Stimulated activated CD8-positive, alpha-beta memory T cell treated with anti-CD3 and anti-CD28 coated beads, Interleukin-12 subunit alpha, Interleukin-12 subunit beta, amount 100 ng/mL, for 24 hours (primary cell): Measurements from ENCODE around the gene SPAST.
"Not testable (repeated sequence)": the region's sequence is repeated elsewhere in the genome, so short reads cannot be mapped to it uniquely, and the experiment has no call there.

Experiments
- DNase-seq: peaks from one replicate; pipeline ENCODE4 v3.0.0-alpha.2; 2020; ENCODE audit errors: extremely low read depth

Gene SPAST

DNA sequence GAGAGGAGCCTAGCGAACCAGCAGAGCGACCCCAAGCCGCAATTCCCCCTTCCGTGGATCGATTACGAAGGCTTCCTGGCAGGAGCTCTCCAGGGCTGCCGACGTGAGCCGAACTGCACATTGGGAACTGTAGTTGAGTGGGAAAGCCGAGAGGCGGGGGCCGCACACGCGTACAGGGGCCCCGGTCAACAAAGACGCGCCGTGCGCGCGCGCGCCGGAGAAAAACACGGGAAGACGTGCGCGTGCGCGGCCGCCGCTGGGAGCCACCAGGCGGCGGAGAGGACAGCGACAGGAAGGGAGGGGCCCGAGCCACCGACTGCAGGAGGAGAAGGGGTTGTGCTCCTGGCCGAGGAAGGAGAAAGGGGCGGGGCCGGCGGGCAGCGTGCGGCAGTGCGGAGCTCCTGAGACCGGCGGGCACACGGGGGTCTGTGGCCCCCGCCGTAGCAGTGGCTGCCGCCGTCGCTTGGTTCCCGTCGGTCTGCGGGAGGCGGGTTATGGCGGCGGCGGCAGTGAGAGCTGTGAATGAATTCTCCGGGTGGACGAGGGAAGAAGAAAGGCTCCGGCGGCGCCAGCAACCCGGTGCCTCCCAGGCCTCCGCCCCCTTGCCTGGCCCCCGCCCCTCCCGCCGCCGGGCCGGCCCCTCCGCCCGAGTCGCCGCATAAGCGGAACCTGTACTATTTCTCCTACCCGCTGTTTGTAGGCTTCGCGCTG lies at the start of gene SPAST:
SPAST (plus strand) TSS at position 247 of the 711 bp plus-strand sequence; CDS start at position 523, 276 bp downstream.
- DNase-seq: peak; percentile 96

- DNase-seq: not testable (repeated sequence)
Measured at GRCh38 chr2:32018789-32019482, 44.4 kb upstream of the SPAST start.

DNA sequence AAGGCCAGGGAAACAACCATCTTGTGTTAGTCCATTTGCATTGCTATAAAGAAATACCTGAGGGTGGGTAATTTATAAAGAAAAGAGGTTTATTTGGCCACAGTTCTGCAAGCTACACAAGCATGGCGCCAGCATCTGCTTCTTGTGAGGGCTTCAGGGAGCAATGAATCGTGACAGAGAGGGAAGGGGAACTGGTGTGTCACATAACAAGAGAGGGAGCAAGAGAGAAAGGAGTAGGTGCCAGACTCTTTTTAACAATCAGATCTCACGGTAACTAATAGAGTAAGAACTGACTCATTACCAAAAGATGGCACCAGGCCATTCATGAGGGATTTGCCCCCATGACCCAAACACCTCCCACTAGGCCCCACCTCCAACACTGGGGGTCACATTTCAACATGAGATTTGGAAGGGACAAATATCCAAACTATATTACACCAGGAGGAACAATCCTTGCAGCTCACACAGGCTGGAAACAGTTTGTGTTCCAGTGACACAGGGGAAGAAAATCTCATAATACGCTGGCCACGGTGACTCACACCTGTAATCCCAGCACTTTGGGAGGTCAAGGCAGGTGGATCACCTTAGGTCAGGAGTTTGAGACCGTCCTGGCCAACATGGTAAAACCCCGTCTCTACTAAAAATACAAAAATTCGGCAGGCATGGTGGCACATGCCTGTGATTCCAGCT lies 29.0 kb upstream of the SPAST start:
- not testable (repeated sequence) for DNase-seq

DNA sequence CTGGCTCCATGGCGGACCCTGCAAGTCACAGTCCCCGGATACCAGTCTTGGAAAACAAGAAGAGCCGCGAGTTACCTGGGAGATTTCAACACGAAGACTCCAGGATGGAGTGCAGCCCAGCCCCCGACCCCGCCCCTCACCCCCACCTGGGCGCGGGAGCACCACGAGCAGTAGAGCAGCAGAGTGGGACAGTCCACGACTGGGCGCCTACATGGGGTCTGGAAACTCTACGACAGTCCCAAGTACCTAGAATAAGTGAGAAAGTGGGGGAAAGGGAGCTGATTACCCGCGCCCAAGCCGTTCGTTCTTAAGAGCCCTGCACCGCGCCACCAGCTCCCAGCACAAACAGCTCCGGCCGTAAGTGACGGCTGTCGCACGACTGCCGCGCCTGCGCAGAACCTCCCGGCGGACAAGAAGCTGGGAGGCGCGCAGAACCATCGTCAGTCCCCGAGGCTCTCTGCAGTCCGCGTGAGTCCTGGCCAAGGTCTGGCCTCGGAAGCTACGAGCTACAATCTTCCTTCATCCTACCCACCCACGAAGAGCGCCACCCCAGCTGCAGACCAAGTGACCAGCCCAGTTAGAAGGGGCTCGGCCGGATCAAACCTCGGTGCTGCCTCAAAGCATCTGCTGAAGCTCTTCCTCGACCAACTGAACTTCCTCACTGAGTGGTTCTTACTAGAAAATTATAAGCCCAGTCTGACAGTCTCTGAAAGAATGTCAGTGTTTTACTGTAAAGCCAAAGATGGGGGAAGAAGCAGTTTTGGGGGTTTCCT lies 23.7 kb upstream of the SPAST start, which contains the start of gene DPY30:
DPY30 (minus strand) TSS at position 359 of the 773 bp plus-strand sequence; CDS start at position 10, 349 bp downstream.
- DNase-seq: peak; percentile 77

GRCh38 chr2:32043561-32043960 lies 19.8 kb upstream of the SPAST start:
- no peak for DNase-seq

GRCh38 chr2:32051836-32052439 lies 11.4 kb upstream of the SPAST start:
- no peak for DNase-seq

DNA sequence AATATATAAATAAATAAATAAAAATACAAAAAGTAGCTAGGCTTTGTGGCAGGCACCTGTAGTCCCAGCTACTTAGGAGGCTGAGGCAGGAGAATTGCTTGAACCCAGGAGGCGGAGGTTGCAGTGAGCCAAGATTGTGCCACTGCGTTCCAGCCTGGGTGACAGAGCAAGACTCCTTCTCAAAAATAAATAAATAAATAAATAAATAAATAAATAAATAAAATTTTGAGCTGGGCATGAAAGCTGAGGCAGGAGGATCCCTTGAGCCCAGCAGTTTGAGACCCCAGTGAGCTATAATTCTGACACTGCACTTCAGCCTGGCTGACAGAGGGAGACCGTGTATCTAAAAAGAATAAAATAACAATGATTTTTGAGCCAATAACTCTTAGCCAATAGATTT lies 8.8 kb upstream of the SPAST start:
- DNase-seq: not testable (repeated sequence)

DNA sequence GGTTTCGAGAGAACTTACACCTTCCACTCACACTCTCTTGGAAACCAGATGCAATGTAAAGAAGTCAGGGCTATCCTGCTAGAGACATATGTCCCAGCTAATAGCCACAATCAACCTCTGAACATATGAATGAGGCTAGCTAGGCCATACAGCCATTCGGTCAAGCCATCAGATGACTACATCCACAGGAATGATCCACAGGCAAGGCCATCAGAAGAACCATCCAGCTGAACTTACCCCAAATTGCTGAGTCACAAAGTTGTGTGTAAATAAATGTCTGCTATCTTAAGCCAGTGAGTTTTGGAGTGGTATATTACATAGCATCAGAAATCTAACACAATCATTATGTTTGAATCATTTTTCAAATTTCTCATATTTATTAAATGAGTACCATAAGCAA lies 5.2 kb upstream of the SPAST start:
- DNase-seq: no peak

- no peak for DNase-seq
Measured at GRCh38 chr2:32060266-32060665, 3.1 kb upstream of the SPAST start.

DNA sequence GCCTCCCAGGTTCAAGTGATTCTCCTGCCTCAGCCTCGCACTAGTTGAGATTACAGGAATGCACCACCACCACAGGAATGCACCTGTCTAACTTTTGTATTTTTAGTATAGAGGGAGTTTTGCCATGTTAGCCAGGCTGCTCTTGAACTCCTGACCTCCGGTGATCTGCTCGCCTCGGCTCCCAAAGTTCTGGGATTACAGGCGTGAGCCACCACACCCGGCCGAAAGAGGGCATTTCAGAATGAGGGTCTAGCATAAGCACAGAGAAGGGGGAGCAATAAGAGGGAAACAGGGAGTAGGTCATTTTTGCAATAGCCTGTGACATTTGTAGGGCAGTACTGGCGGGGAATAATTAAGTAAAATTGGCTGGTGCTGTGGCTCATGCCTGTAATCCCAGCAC lies 1.9 kb upstream of the SPAST start:
- no peak for DNase-seq

DNA sequence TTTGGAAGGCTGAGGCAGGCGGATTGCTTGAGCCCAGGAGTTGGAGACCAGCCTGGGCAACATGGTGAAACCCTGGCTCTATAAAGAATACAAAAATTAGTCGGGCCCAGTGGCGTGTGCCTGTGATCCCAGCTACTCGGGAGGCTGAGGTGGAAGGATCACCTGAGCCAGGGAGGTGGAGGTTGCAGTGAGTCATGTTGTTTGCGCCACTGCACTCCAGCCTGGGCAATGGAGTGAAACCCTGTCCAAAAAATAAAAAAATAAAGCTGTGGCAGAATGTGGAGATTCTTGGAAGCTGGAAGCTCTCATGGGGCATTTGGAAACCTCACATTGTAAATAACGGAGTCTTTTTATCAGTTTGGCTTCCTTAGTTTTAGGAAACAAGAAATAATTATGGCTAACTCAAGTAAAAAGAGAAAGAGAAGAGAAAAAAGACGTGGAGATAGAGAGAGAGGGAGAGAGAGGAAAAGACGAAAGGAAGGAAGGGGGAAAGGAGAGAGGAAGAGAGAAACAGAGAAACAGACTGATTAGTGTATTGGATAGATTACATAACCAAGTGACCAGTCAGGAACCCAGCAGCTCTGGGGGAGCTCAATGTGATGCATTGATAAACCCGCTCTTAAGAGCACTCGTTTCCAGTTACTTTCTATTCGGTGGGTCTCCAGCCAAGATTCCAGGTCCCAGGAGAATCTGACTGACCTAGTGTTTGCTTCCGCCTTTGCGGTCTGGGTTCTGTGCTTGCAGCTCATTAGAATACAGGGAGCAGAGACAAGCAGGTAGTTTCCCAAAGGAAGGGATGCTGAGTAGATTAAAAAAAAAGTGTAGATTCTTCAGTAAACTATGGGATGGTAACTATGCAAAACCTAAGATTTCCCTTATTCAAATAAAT lies 1.1 kb upstream of the SPAST start:
- DNase-seq: no peak

DNA sequence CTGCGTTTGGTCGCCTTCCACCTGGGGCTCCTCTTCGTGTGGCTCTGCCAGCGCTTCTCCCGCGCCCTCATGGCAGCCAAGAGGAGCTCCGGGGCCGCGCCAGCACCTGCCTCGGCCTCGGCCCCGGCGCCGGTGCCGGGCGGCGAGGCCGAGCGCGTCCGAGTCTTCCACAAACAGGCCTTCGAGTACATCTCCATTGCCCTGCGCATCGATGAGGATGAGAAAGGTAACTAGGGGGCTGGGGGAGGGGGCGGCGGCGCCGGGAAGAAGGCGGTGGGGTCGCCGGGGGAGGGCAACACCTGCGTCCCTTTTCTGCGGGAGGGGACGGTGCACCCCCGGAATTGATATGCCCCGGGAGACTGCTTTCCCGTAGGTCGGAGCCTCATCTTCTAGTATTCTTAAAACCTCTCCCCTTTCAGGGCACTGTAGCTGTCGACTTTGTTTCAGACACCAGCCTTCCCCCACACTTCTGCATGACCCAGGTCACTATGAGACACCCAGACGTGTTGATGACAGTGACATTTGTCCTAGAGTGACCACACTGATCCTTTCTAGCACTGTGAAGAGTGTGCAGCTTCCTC lies 755 bp downstream of the SPAST start:
- DNase-seq: no peak

GRCh38 chr2:32064713-32065112 lies 1.4 kb downstream of the SPAST start:
- no peak for DNase-seq

- DNase-seq: no peak
Measured at GRCh38 chr2:32067549-32067948, 4.2 kb downstream of the SPAST start.

GRCh38 chr2:32074134-32074506 lies 10.8 kb downstream of the SPAST start:
- DNase-seq: no peak

DNA sequence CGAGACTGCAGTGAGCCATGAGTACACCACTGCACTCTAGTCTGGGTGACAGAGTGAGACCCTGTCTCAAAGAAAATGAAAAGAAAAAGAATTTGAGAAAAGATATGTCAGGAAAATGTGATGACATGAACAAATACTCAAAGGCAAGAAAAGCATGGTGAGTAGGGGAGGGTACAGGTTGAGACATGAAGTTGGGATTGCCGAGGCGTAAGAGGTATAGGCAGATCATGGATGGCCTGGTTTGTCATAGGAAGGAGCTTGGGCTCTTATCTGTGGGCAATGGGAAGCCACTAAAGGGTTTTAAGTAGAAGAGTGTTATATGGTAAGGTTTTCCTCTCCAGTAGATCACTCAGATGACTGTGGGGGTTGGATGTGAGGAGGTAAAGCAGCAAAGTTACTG lies 32.3 kb downstream of the SPAST start:
- DNase-seq: no peak

- DNase-seq: no peak
Measured at GRCh38 chr2:32108111-32108510, 44.8 kb downstream of the SPAST start.

GRCh38 chr2:32118055-32118454 lies 54.7 kb downstream of the SPAST start:
- DNase-seq: no peak

DNA sequence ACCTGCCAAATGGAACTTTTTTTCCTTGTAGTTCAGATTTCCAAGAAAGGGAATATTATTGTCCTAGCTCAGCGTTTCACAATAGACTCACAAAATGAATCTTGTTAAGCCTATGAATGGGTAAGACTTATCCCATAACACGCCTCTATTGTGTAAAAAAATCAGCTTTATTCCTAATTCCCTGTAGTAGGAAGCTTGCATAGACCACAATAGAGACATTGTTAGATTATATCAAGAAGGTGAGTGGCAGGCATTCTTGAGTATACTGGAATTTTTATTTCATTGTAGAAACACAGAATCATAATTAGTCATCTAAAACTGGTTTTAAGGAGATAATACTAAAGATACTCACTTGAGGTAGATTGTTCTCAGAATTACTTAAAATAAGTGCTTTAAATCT lies 55.8 kb downstream of the SPAST start:
- no peak for DNase-seq

DNA sequence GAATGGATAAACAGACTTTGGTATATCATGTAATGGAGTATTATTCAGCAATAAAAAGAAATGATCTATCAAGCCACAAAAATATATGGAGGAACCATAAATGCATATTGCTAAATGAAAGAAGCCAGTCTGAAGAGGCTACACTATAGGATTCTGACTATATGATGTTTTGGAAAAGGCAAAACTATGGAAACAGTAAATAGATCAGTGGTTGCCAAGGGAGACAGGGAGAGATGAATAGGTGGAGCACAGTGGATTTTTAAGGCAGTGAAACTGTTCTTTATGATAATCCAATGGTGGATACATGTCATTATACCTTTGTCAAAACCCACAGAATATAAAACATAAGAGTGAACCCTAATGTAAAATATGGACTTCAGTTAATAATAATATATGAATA lies 61.3 kb downstream of the SPAST start:
- DNase-seq: no peak
